Trophoblast cell (in vitro differentiated cells and primary cell): ENCODE results near the gene METTL15.

Source experiments
- DNase-seq, 2 donors: peaks; one replicate each; pipeline ENCODE4 v3.0.0-alpha.2; 2016
- H2AFZ ChIP-seq: 2 replicates; pipeline ENCODE4 v1.6.1; 2013; ENCODE audit warnings: low read length, moderate library complexity, mild to moderate bottlenecking; ENCODE audit not compliant: insufficient read depth, poor library complexity
- H2AK5ac ChIP-seq: 2 replicates; pipeline ENCODE4 v1.6.1; 2013; ENCODE audit warnings: mild to moderate bottlenecking, low read length
- H2BK120ac ChIP-seq: 2 replicates; pipeline ENCODE4 v1.6.1; 2013; ENCODE audit warnings: low read length, mild to moderate bottlenecking, moderate library complexity; ENCODE audit not compliant: insufficient read depth, poor library complexity
- H2BK12ac ChIP-seq: 2 replicates; pipeline ENCODE4 v1.6.1; 2013; ENCODE audit warnings: mild to moderate bottlenecking, low read length, moderate library complexity
- H2BK5ac ChIP-seq: 2 replicates; pipeline ENCODE4 v1.6.1; 2013; ENCODE audit warnings: low read length, low read depth, moderate library complexity, mild to moderate bottlenecking; ENCODE audit not compliant: poor library complexity
- H3K14ac ChIP-seq: 2 replicates; pipeline ENCODE4 v1.6.1; 2013; ENCODE audit warnings: mild to moderate bottlenecking, low read length
- H3K18ac ChIP-seq: 2 replicates; pipeline ENCODE4 v1.6.1; 2013; ENCODE audit warnings: mild to moderate bottlenecking, low read length
- H3K23ac ChIP-seq: 2 replicates; pipeline ENCODE4 v1.6.1; 2013; ENCODE audit warnings: low read length
- H3K27ac ChIP-seq: 2 replicates; pipeline ENCODE4 v1.5.1; 2013; ENCODE audit warnings: low read depth, mild to moderate bottlenecking, inconsistent platforms, low read length, moderate library complexity
- H3K27me3 ChIP-seq: 2 replicates; pipeline ENCODE4 v1.6.1; 2013; ENCODE audit warnings: inconsistent platforms, mild to moderate bottlenecking, low read length, moderate library complexity; ENCODE audit not compliant: insufficient read depth
- H3K36me3 ChIP-seq, 2 experiments: 1 replicate in 1 of 2; 2 replicates in 1 of 2; pipeline ENCODE4 v1.6.1; 2013; ENCODE audit warnings: low read length in 2 of 2, mild to moderate bottlenecking in 2 of 2, moderate library complexity in 1 of 2; ENCODE audit not compliant: insufficient read depth in 2 of 2, control insufficient read depth in 1 of 2
- H3K4ac ChIP-seq: 2 replicates; pipeline ENCODE4 v1.6.1; 2013; ENCODE audit warnings: low read depth, mild to moderate bottlenecking, low read length, moderate library complexity
- H3K4me1 ChIP-seq, 2 experiments: 1 replicate in 1 of 2; 2 replicates in 1 of 2; pipeline ENCODE4 v1.6.1; 2013; ENCODE audit warnings: low read length in 2 of 2, mild to moderate bottlenecking in 2 of 2, moderate library complexity in 1 of 2; ENCODE audit not compliant: insufficient read depth in 2 of 2, control insufficient read depth in 1 of 2
- H3K4me2 ChIP-seq: 2 replicates; pipeline ENCODE4 v1.6.1; 2013; ENCODE audit warnings: inconsistent platforms, mild to moderate bottlenecking, low read length, moderate library complexity
- H3K4me3 ChIP-seq: 2 replicates; pipeline ENCODE4 v1.5.1; 2013; ENCODE audit warnings: mild to moderate bottlenecking, low read depth, low read length, inconsistent platforms
- H3K79me1 ChIP-seq: one replicate; pipeline ENCODE4 v1.6.1; 2013; ENCODE audit warnings: low read length
- H3K79me2 ChIP-seq: 2 replicates; pipeline ENCODE4 v1.6.1; 2013; ENCODE audit warnings: low read length, mild to moderate bottlenecking; ENCODE audit not compliant: control insufficient read depth, insufficient read depth, poor library complexity
- H3K9ac ChIP-seq: 2 replicates; pipeline ENCODE4 v1.6.1; 2013; ENCODE audit warnings: mild to moderate bottlenecking, low read length
- H3K9me3 ChIP-seq: 2 replicates; pipeline ENCODE4 v1.6.1; 2013; ENCODE audit warnings: low read depth, mild to moderate bottlenecking, control low read depth, inconsistent platforms, low read length; ENCODE audit not compliant: insufficient read depth
- H4K12ac ChIP-seq: 2 replicates; pipeline ENCODE4 v1.6.1; 2013; ENCODE audit warnings: low read depth, mild to moderate bottlenecking, low read length, moderate library complexity
- H4K8ac ChIP-seq: 2 replicates; pipeline ENCODE4 v1.6.1; 2013; ENCODE audit warnings: low read depth, mild to moderate bottlenecking, low read length, moderate library complexity
- H4K91ac ChIP-seq: one replicate; pipeline ENCODE4 v1.6.1; 2013; ENCODE audit warnings: low read depth, mild to moderate bottlenecking, low read length, moderate library complexity
- WGBS: extraction: QIAGEN DNeasy Blood & Tissue Kit; methylation state at CpG from one replicate; pipeline ENCODE4 v1.1.7; 2013; ENCODE audit warnings: missing lambda C conversion rate; ENCODE audit not compliant: insufficient read length, insufficient coverage; ENCODE audit errors: extremely low coverage; 5-methylcytosine and 5-hydroxymethylcytosine counted together

METTL15 gene

DNA sequence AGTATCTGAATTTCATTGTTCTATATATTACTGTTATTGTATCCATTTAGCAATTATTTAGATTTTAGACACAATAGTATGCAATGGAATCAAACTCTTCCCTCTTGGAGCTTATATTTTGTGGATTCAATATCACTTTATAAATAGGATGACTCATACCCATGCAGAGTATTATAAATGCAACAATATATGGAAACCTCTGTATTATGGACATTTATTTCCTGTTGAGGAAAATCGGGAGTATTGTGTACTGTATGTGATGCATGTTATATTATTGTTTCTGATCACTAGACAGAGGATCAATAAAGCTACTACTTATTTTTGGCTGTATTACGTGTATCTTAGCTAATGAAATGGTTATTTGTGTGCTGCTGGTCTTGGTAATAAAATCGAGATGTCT, 770 bp downstream of the METTL15 start:
- WGBS: no CpG with 5 or more reads among the region's 3 CpGs
- H3K27me3 ChIP-seq: no peaks in the 10 kb centered on the region

DNA sequence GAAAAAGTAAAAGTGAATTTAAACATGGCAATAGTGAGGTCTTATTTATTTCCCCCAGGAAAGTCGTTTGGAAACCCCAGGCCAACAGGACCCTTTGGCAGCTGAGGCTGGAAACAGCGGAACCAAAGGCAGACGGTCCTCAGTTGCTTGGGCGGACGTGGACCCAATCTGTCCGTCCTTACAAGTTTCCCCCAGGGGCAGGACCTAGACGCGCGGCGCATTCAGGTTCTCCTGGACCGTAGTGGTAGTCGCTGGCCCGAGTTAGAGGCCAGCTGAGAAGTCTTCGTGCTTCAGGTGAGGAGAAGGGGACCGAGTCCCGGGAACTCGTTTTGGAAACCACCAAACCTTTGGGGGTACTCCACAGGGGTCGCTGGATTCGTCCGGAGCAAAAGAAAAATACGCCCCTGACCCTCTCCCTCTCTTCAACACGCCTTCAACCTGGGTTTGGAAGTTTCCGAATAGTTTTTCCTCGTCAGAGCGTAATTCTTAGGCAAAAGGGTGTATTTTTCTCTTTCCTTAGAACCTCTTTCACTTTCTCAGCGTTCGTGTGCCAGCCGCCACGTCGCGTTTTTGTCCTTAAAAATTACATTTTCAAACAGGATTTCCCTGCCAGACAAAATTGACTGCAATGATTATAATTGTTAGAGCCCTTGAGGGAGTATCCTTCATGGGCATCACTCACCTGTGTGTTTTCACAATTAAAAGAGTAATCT, 2.1 kb downstream of the METTL15 start:
- Histone ChIP-seq H3K23ac (no peak overlapping the region), H3K9ac (peak overlapping the region; percentile 90), H4K8ac (peak overlapping the region; percentile 99), H3K27me3 (no peaks in the 10 kb centered on the region), H3K18ac (peak overlapping the region; percentile 72), H4K12ac (peak overlapping the region; percentile 77), H2AK5ac (no peak overlapping the region), H3K36me3 (peaks cover 0 to under 1% of the 10 kb centered on the region in 2 experiments), H2AFZ (peak overlapping the region; percentile 96), H2BK120ac (no peak overlapping the region), H3K4me2 (peak overlapping the region; percentile 65), H3K4ac (peak overlapping the region; percentile 19), H3K79me1 (peaks cover 2% of the 10 kb centered on the region), H2BK12ac (no peak overlapping the region), H3K4me1 (no peaks in the 10 kb centered on the region), H3K79me2 (peaks cover 3% of the 10 kb centered on the region), H3K9me3 (no peaks in the 10 kb centered on the region), H2BK5ac (peak overlapping the region; percentile 69), H4K91ac (peak overlapping the region; percentile 76), H3K27ac (peak overlapping the region; percentile 59), H3K4me3 (peak overlapping the region; percentile 77), H3K14ac (no peak overlapping the region)
- DNase-seq: peak; percentile 64 to 78
- WGBS: no CpG with 5 or more reads among the region's 31 CpGs

More for the DNA sequence above, 770 bp downstream of the METTL15 start:
- H2BK5ac ChIP-seq: no peak overlapping the region
- no peak overlapping the region for H4K12ac ChIP-seq
- H3K4me3 ChIP-seq: no peak overlapping the region
- H3K14ac ChIP-seq: no peak overlapping the region
- H3K18ac ChIP-seq: no peak overlapping the region
- no peak for DNase-seq
- no peaks in the 10 kb centered on the region for H3K36me3 ChIP-seq
- H2BK12ac ChIP-seq: no peak overlapping the region
- H2AFZ ChIP-seq: no peak overlapping the region
- H3K23ac ChIP-seq: no peak overlapping the region
- no peak overlapping the region for H4K8ac ChIP-seq
- H4K91ac ChIP-seq: no peak overlapping the region
- no peak overlapping the region for H2AK5ac ChIP-seq
- H3K27ac ChIP-seq: no peak overlapping the region
- H3K4me1 ChIP-seq: no peaks in the 10 kb centered on the region
- peaks cover 3% of the 10 kb centered on the region for H3K79me2 ChIP-seq
- H3K9ac ChIP-seq: no peak overlapping the region
- no peak overlapping the region for H3K4me2 ChIP-seq
- no peaks in the 10 kb centered on the region for H3K9me3 ChIP-seq
- H3K79me1 ChIP-seq: peaks cover 2% of the 10 kb centered on the region
- H3K4ac ChIP-seq: no peak overlapping the region
- H2BK120ac ChIP-seq: no peak overlapping the region

DNA sequence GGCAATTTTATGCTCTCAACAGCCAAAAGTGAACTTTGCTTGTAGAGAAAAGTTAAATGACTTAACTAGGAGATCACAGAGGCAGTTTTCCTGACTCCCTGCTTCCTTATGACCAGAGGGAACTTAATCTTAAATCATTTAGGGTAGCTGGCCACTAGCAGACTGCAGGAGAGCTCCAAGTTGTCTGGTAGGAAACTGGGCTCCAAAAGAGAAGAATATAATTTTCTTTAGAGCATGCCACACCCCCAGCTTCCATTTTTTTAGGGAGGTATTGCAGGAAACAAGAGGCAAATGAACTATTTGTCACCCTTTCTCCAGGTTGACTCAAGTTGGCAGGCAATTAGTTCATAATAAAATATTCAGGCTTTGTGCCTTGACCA, 2.6 kb downstream of the METTL15 start:
- no peaks in the 10 kb centered on the region for H3K4me1 ChIP-seq
- no peak overlapping the region for H2BK12ac ChIP-seq
- H2BK5ac ChIP-seq: no peak overlapping the region
- H2AFZ ChIP-seq: no peak overlapping the region
- peaks cover 3% of the 10 kb centered on the region for H3K79me2 ChIP-seq
- H3K36me3 ChIP-seq: peaks cover 0 to 2% of the 10 kb centered on the region in 2 experiments
- no peak overlapping the region for H3K4ac ChIP-seq
- H3K79me1 ChIP-seq: peaks cover 2% of the 10 kb centered on the region
- no peak overlapping the region for H3K23ac ChIP-seq
- no peak overlapping the region for H4K91ac ChIP-seq
- no peaks in the 10 kb centered on the region for H3K9me3 ChIP-seq
- H3K4me2 ChIP-seq: peak overlapping the region; percentile 65
- peak in 1 of 2 donors; percentile 10 for DNase-seq
- H3K18ac ChIP-seq: no peak overlapping the region
- no peak overlapping the region for H3K4me3 ChIP-seq
- no peak overlapping the region for H2BK120ac ChIP-seq
- no peak overlapping the region for H3K14ac ChIP-seq
- no peak overlapping the region for H3K27ac ChIP-seq
- H4K8ac ChIP-seq: no peak overlapping the region
- H4K12ac ChIP-seq: no peak overlapping the region
- no peak overlapping the region for H2AK5ac ChIP-seq
- H3K9ac ChIP-seq: peak overlapping the region; percentile 90
- no peaks in the 10 kb centered on the region for H3K27me3 ChIP-seq

DNA sequence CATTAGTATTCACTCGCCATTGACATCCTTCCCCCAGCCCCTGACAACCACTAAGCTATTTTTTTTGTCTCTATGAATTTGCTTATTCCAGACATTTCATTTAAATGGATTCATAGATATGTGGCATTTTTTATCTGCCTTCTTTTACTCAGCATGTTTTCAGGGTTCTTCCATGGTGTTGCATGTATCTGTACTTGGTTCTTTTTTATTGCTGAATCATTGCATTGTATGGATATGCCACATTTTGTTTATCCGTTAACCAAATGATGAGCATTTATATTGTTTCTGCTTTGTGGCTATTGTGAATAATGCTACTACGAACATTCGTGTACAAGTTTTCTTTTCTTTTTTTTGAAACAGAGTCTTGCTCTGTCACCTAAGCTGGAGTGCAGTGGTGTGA, 5.9 kb downstream of the METTL15 start:
- no peak overlapping the region for H3K9ac ChIP-seq
- H2AFZ ChIP-seq: no peak overlapping the region
- H3K27ac ChIP-seq: no peak overlapping the region
- no peak overlapping the region for H3K4me2 ChIP-seq
- no peak overlapping the region for H3K14ac ChIP-seq
- no peak overlapping the region for H3K18ac ChIP-seq
- H2AK5ac ChIP-seq: no peak overlapping the region
- no peaks in the 10 kb centered on the region for H3K79me2 ChIP-seq
- peaks cover 2% of the 10 kb centered on the region for H3K79me1 ChIP-seq
- no peak overlapping the region for H4K91ac ChIP-seq
- H4K12ac ChIP-seq: no peak overlapping the region
- H2BK12ac ChIP-seq: no peak overlapping the region
- H3K23ac ChIP-seq: no peak overlapping the region
- H3K4me1 ChIP-seq: no peaks in the 10 kb centered on the region
- no peak overlapping the region for H2BK120ac ChIP-seq
- no peak overlapping the region for H4K8ac ChIP-seq
- H3K36me3 ChIP-seq: peaks cover 0 to 2% of the 10 kb centered on the region in 2 experiments
- H3K4ac ChIP-seq: no peak overlapping the region
- no peaks in the 10 kb centered on the region for H3K27me3 ChIP-seq
- WGBS: no CpG with 5 or more reads among the region's 4 CpGs
- no peaks in the 10 kb centered on the region for H3K9me3 ChIP-seq
- H3K4me3 ChIP-seq: no peak overlapping the region
- no peak overlapping the region for H2BK5ac ChIP-seq
- DNase-seq: no peak
